IPS-15b (cell line): ENCODE data around the gene HERC3.

Source experiments
- H3K27me3 ChIP-seq: one replicate; pipeline ENCODE4 v1.6.1; 2013; ENCODE audit warnings: low read length; ENCODE audit not compliant: control insufficient read depth, insufficient read depth
- H3K36me3 ChIP-seq: one replicate; pipeline ENCODE4 v1.6.1; 2013; ENCODE audit warnings: low read length; ENCODE audit not compliant: control insufficient read depth, insufficient read depth
- H3K4me1 ChIP-seq: one replicate; pipeline ENCODE4 v1.6.1; 2013; ENCODE audit warnings: mild to moderate bottlenecking, low read length; ENCODE audit not compliant: control insufficient read depth, insufficient read depth
- H3K4me3 ChIP-seq: one replicate; pipeline ENCODE4 v1.5.1; 2013; ENCODE audit warnings: low read depth, low read length
- H3K9ac ChIP-seq: one replicate; pipeline ENCODE4 v1.6.1; 2013; ENCODE audit warnings: low read depth, mild to moderate bottlenecking, low read length
- H3K9me3 ChIP-seq: one replicate; pipeline ENCODE4 v1.6.1; 2013; ENCODE audit warnings: mild to moderate bottlenecking, low read length; ENCODE audit not compliant: control insufficient read depth, insufficient read depth

Gene HERC3

GRCh38 chr4:88591787-88592599, at the start of gene HERC3:
Gene HERC3, plus strand, starts transcription at chr4:88592480. Its CDS starts 13,344 bp downstream, at chr4:88605824.
- no peak within 1 kb of the TSS for H3K9ac ChIP-seq

GRCh38 chr4:88549815-88550214, 42.5 kb upstream of the HERC3 start:
- H3K9me3 ChIP-seq = no peaks in the 10 kb centered on the region

More at GRCh38 chr4:88591787-88592599, at the start of gene HERC3:
- H3K4me1 ChIP-seq = no peaks in the 10 kb centered on the region
- H3K36me3 ChIP-seq = no peaks in the 10 kb centered on the region
- peaks cover 33% of the 10 kb centered on the region for H3K27me3 ChIP-seq
- H3K9me3 ChIP-seq = no peaks in the 10 kb centered on the region
- H3K4me3 ChIP-seq = peak within 1 kb of the TSS; percentile 40

GRCh38 chr4:88567591-88567990, 24.7 kb upstream of the HERC3 start:
- H3K27me3 ChIP-seq = no peaks in the 10 kb centered on the region
- no peaks in the 10 kb centered on the region for H3K9me3 ChIP-seq
- H3K4me1 ChIP-seq = no peaks in the 10 kb centered on the region
- H3K9ac ChIP-seq = no peak overlapping the region
- no peak overlapping the region for H3K4me3 ChIP-seq
- no peaks in the 10 kb centered on the region for H3K36me3 ChIP-seq

More at GRCh38 chr4:88549815-88550214, 42.5 kb upstream of the HERC3 start:
- H3K4me1 ChIP-seq = no peaks in the 10 kb centered on the region
- H3K4me3 ChIP-seq = no peak overlapping the region
- H3K36me3 ChIP-seq = no peaks in the 10 kb centered on the region
- no peaks in the 10 kb centered on the region for H3K27me3 ChIP-seq
- H3K9ac ChIP-seq = no peak overlapping the region

- H3K4me1 ChIP-seq = peaks cover 2% of the 10 kb centered on the region
These were observed 22.3 kb upstream of the HERC3 start for GRCh38 chr4:88570001-88570400.

GRCh38 chr4:88573276-88573980, 18.9 kb upstream of the HERC3 start:
- Histone ChIP-seq H3K9ac (no peak overlapping the region), H3K27me3 (no peaks in the 10 kb centered on the region), H3K4me1 (peaks cover 2% of the 10 kb centered on the region), H3K4me3 (no peak overlapping the region), H3K9me3 (no peaks in the 10 kb centered on the region), H3K36me3 (no peaks in the 10 kb centered on the region)

More at GRCh38 chr4:88570001-88570400, 22.3 kb upstream of the HERC3 start:
- no peak overlapping the region for H3K4me3 ChIP-seq
- no peaks in the 10 kb centered on the region for H3K36me3 ChIP-seq
- H3K9me3 ChIP-seq = no peaks in the 10 kb centered on the region
- no peak overlapping the region for H3K9ac ChIP-seq
- H3K27me3 ChIP-seq = no peaks in the 10 kb centered on the region

GRCh38 chr4:88573995-88574394, 18.3 kb upstream of the HERC3 start:
- Histone ChIP-seq H3K9me3 (no peaks in the 10 kb centered on the region), H3K36me3 (no peaks in the 10 kb centered on the region), H3K4me3 (no peak overlapping the region), H3K4me1 (peaks cover 2% of the 10 kb centered on the region), H3K9ac (no peak overlapping the region), H3K27me3 (no peaks in the 10 kb centered on the region)

- Histone ChIP-seq H3K27me3 (no peaks in the 10 kb centered on the region), H3K9me3 (no peaks in the 10 kb centered on the region), H3K36me3 (no peaks in the 10 kb centered on the region), H3K4me3 (no peak overlapping the region), H3K9ac (no peak overlapping the region), H3K4me1 (peaks cover 2% of the 10 kb centered on the region)
These were observed 17.1 kb upstream of the HERC3 start for GRCh38 chr4:88575186-88575585.

GRCh38 chr4:88582493-88582892, 9.8 kb upstream of the HERC3 start:
- Histone ChIP-seq H3K27me3 (no peaks in the 10 kb centered on the region), H3K4me1 (no peaks in the 10 kb centered on the region), H3K9me3 (no peaks in the 10 kb centered on the region), H3K4me3 (no peak overlapping the region), H3K36me3 (no peaks in the 10 kb centered on the region), H3K9ac (no peak overlapping the region)

- Histone ChIP-seq H3K27me3 (no peaks in the 10 kb centered on the region), H3K4me3 (no peak overlapping the region), H3K9me3 (no peaks in the 10 kb centered on the region), H3K4me1 (no peaks in the 10 kb centered on the region), H3K36me3 (no peaks in the 10 kb centered on the region), H3K9ac (no peak overlapping the region)
These were observed 8.4 kb upstream of the HERC3 start for GRCh38 chr4:88583631-88584470.

- no peaks in the 10 kb centered on the region for H3K36me3 ChIP-seq
- H3K9me3 ChIP-seq = no peaks in the 10 kb centered on the region
- H3K4me1 ChIP-seq = no peaks in the 10 kb centered on the region
- no peak overlapping the region for H3K9ac ChIP-seq
- no peaks in the 10 kb centered on the region for H3K27me3 ChIP-seq
- no peak overlapping the region for H3K4me3 ChIP-seq
These were observed 7.8 kb upstream of the HERC3 start for GRCh38 chr4:88584471-88584900.

- no peak overlapping the region for H3K4me3 ChIP-seq
- H3K4me1 ChIP-seq = no peaks in the 10 kb centered on the region
- H3K9me3 ChIP-seq = no peaks in the 10 kb centered on the region
- H3K36me3 ChIP-seq = no peaks in the 10 kb centered on the region
- H3K9ac ChIP-seq = no peak overlapping the region
- peaks cover 6% of the 10 kb centered on the region for H3K27me3 ChIP-seq
These were observed 6.4 kb upstream of the HERC3 start for GRCh38 chr4:88585917-88586316.
